ENCODE measurements around the gene APBB1IP.

Gene APBB1IP

GRCh38 chr10:26507441-26507840 is 69.3 kb downstream of the APBB1IP start:
- DNase-seq (ENCODE audit: low read depth in 2 of 2), result no peak

GRCh38 chr10:26508016-26508415 is 69.9 kb downstream of the APBB1IP start:
- no peak for DNase-seq (ENCODE audit: low read depth in 2 of 2)

GRCh38 chr10:26509307-26509706 is 71.2 kb downstream of the APBB1IP start:
- DNase-seq (ENCODE audit: low read depth in 2 of 2), result no peak

- no peak for DNase-seq (ENCODE audit: low read depth in 2 of 2)
Measured at GRCh38 chr10:26513101-26513500, 75.0 kb downstream of the APBB1IP start.

- no peak for DNase-seq (ENCODE audit: low read depth in 2 of 2)
Measured at GRCh38 chr10:26516540-26517101, 78.5 kb downstream of the APBB1IP start.

GRCh38 chr10:26517141-26517867 is 79.2 kb downstream of the APBB1IP start:
- DNase-seq (ENCODE audit: low read depth in 2 of 2), result no peak

- no peak for DNase-seq (ENCODE audit: low read depth in 2 of 2)
Measured at GRCh38 chr10:26519803-26520202, 81.7 kb downstream of the APBB1IP start.

- no peak for DNase-seq (ENCODE audit: low read depth in 2 of 2)
Measured at GRCh38 chr10:26520575-26520974, 82.4 kb downstream of the APBB1IP start.

GRCh38 chr10:26524161-26524896 is 86.2 kb downstream of the APBB1IP start:
- no peak for DNase-seq (ENCODE audit: low read depth in 2 of 2)

- no peak for DNase-seq (ENCODE audit: low read depth in 2 of 2)
Measured at GRCh38 chr10:26525586-26525985, 87.4 kb downstream of the APBB1IP start.

- no peak for DNase-seq (ENCODE audit: low read depth in 2 of 2)
Measured at GRCh38 chr10:26527018-26527417, 88.9 kb downstream of the APBB1IP start.

GRCh38 chr10:26528048-26528447 is 89.9 kb downstream of the APBB1IP start:
- DNase-seq (ENCODE audit: low read depth in 2 of 2), result no peak

- DNase-seq (ENCODE audit: low read depth in 2 of 2), result no peak
Measured at GRCh38 chr10:26528715-26529393, 90.7 kb downstream of the APBB1IP start.

- no peak for DNase-seq (ENCODE audit: low read depth in 2 of 2)
Measured at GRCh38 chr10:26534384-26534783, 96.2 kb downstream of the APBB1IP start.

GRCh38 chr10:26540601-26541000 is 102.5 kb downstream of the APBB1IP start:
- no peak for DNase-seq (ENCODE audit: low read depth in 2 of 2)

- DNase-seq (ENCODE audit: low read depth in 2 of 2), result no peak
Measured at GRCh38 chr10:26543567-26544306, 105.6 kb downstream of the APBB1IP start.

GRCh38 chr10:26544932-26545331 is 106.8 kb downstream of the APBB1IP start:
- no peak for DNase-seq (ENCODE audit: low read depth in 2 of 2)

GRCh38 chr10:26550774-26551526 is 112.8 kb downstream of the APBB1IP start:
- DNase-seq (ENCODE audit: low read depth in 2 of 2), result no peak

GRCh38 chr10:26554246-26554645 is 116.1 kb downstream of the APBB1IP start:
- no peak for DNase-seq (ENCODE audit: low read depth in 2 of 2)

GRCh38 chr10:26555719-26556368 is 117.7 kb downstream of the APBB1IP start:
- peak; percentile 15 to 18 for DNase-seq (ENCODE audit: low read depth in 2 of 2)

Data from fibroblast of skin of left biceps (primary cell).